DMS153 treated with DMSO at 0.1 percent for 48 hours (cell line): ENCODE data around the gene SLC6A20.
"Not testable (repeated sequence)": the region's sequence is repeated elsewhere in the genome, so short reads cannot be mapped to it uniquely, and the experiment has no call there.

Experiments used
- DNase-seq: peaks from one replicate; lab custom pipeline; 2025; ENCODE audit not compliant: unreplicated experiment; lab: John Stamatoyannopoulos, UW

Gene SLC6A20

GRCh38 chr3:45760878-45761711 lies 35.2 kb downstream of the SLC6A20 start:
- DNase-seq, result peak; percentile 33

GRCh38 chr3:45759851-45760250 lies 36.5 kb downstream of the SLC6A20 start:
- DNase-seq, result no peak

- no peak for DNase-seq
These were observed 37.5 kb downstream of the SLC6A20 start for GRCh38 chr3:45758871-45759270.

GRCh38 chr3:45757141-45757540 lies 39.2 kb downstream of the SLC6A20 start:
- not testable (repeated sequence) for DNase-seq

- no peak for DNase-seq
These were observed 40.3 kb downstream of the SLC6A20 start for GRCh38 chr3:45756055-45756454.

GRCh38 chr3:45754461-45754860 lies 41.9 kb downstream of the SLC6A20 start:
- DNase-seq, result no peak

- no peak for DNase-seq
These were observed 43.2 kb downstream of the SLC6A20 start for GRCh38 chr3:45753095-45753494.

- DNase-seq, result no peak
These were observed 44.6 kb downstream of the SLC6A20 start for GRCh38 chr3:45751537-45752242.

- no peak for DNase-seq
These were observed 46.5 kb downstream of the SLC6A20 start for GRCh38 chr3:45749880-45750279.

GRCh38 chr3:45749036-45749600 lies 47.2 kb downstream of the SLC6A20 start:
- DNase-seq, result not testable (repeated sequence)

- no peak for DNase-seq
These were observed 48.3 kb downstream of the SLC6A20 start for GRCh38 chr3:45748068-45748467.

- DNase-seq, result no peak
These were observed 49.3 kb downstream of the SLC6A20 start for GRCh38 chr3:45746777-45747622.

- DNase-seq, result no peak
These were observed 50.1 kb downstream of the SLC6A20 start for GRCh38 chr3:45746165-45746776.

GRCh38 chr3:45742461-45743089 lies 53.8 kb downstream of the SLC6A20 start:
- no peak for DNase-seq

GRCh38 chr3:45741742-45742460 lies 54.4 kb downstream of the SLC6A20 start:
- no peak for DNase-seq

- DNase-seq, result no peak
These were observed 55.1 kb downstream of the SLC6A20 start for GRCh38 chr3:45741247-45741646.

GRCh38 chr3:45739991-45740390 lies 56.3 kb downstream of the SLC6A20 start:
- DNase-seq, result no peak

GRCh38 chr3:45737234-45737633 lies 59.1 kb downstream of the SLC6A20 start:
- DNase-seq, result no peak

GRCh38 chr3:45736707-45737106 lies 59.6 kb downstream of the SLC6A20 start:
- no peak for DNase-seq
